Fibroblast of skin of left biceps (primary cell): ENCODE measurements around the gene FAAP100.

Source experiments
- DNase-seq, 2 experiments: peaks; one replicate each; pipeline ENCODE4 v3.0.0-alpha.2; 2013; ENCODE audit warnings: low read depth in 2 of 2

Gene FAAP100

GRCh38 chr17:81553616-81554181 is 1.5 kb upstream of the FAAP100 start:
- DNase-seq = peak; percentile 85 to 86

GRCh38 chr17:81553018-81553615 is 964 bp upstream of the FAAP100 start:
- DNase-seq = peak in 1 of 2 experiments; percentile 33

GRCh38 chr17:81551458-81552243 is 502 bp downstream of the FAAP100 start:
- DNase-seq = no peak

- DNase-seq = no peak
Observed at GRCh38 chr17:81550830-81551457, 1.2 kb downstream of the FAAP100 start.

- DNase-seq = no peak
Observed at GRCh38 chr17:81550285-81550684, 1.9 kb downstream of the FAAP100 start.

GRCh38 chr17:81549826-81550225 is 2.3 kb downstream of the FAAP100 start:
- DNase-seq = no peak

GRCh38 chr17:81549031-81549557 is 3.1 kb downstream of the FAAP100 start:
- no peak for DNase-seq

- DNase-seq = no peak
Observed at GRCh38 chr17:81547614-81547982, 4.6 kb downstream of the FAAP100 start.

- DNase-seq = no peak
Observed at GRCh38 chr17:81546906-81547613, 5.1 kb downstream of the FAAP100 start.

GRCh38 chr17:81545160-81545949 is 6.8 kb downstream of the FAAP100 start:
- DNase-seq = no peak

- no peak for DNase-seq
Observed at GRCh38 chr17:81544281-81544974, 7.7 kb downstream of the FAAP100 start.

GRCh38 chr17:81543756-81544155 is 8.4 kb downstream of the FAAP100 start:
- no peak for DNase-seq

- no peak for DNase-seq
Observed at GRCh38 chr17:81543339-81543675, 8.8 kb downstream of the FAAP100 start.

GRCh38 chr17:81542431-81543338 is 9.5 kb downstream of the FAAP100 start:
- no peak for DNase-seq

- DNase-seq = no peak
Observed at GRCh38 chr17:81541123-81541522, 11.0 kb downstream of the FAAP100 start.

- no peak for DNase-seq
Observed at GRCh38 chr17:81540676-81541027, 11.5 kb downstream of the FAAP100 start.

GRCh38 chr17:81539961-81540675 is 12.0 kb downstream of the FAAP100 start:
- no peak for DNase-seq

GRCh38 chr17:81539571-81539900 is 12.6 kb downstream of the FAAP100 start:
- DNase-seq = no peak
